GM23338 (cell line): ENCODE data around the gene ZIC2. TPM values are rescaled to one million over a fixed set of nuclear protein-coding genes. Genes with fewer than 3 reads are reported as not detected.
A peak's percentile ranks its signal among the peaks of the same experiment; 100 is the strongest.

Experiments used
- ATAC-seq: fragments of 200-7000 bp; cut with Tn5 transposase; 3 replicates; pipeline ENCODE4 v1.9.1; 2020
- DNase-seq: peaks from one replicate; pipeline ENCODE4 v3.0.0-alpha.2; 2015; ENCODE audit warnings: low spot score
- H2AFZ ChIP-seq: fragments of 200-600 bp; sonication (generic); 2 replicates; pipeline ENCODE4 v1.8.0; 2016; ENCODE audit warnings: antibody characterized with exemption, mild to moderate bottlenecking, moderate library complexity
- H3F3A ChIP-seq: fragments of 200-600 bp; sonication (generic); replicated peaks from 2 replicates; pipeline ENCODE4 v1.8.0; 2017; ENCODE audit warnings: antibody characterized with exemption, mixed run types, low read depth
- H3K27ac ChIP-seq: fragments of 200-600 bp; sonication (generic); 2 replicates; pipeline ENCODE4 v1.6.1; 2016; ENCODE audit warnings: low read depth
- H3K27me3 ChIP-seq: fragments of 200-600 bp; sonication (generic); 2 replicates; pipeline ENCODE4 v1.8.0; 2016; ENCODE audit warnings: mild to moderate bottlenecking, mixed run types, moderate library complexity; ENCODE audit not compliant: insufficient read depth
- H3K36me3 ChIP-seq: fragments of 200-600 bp; sonication (generic); 2 replicates; pipeline ENCODE4 v1.8.0; 2016; ENCODE audit warnings: mild to moderate bottlenecking; ENCODE audit not compliant: insufficient read depth
- H3K4me1 ChIP-seq: fragments of 200-600 bp; sonication (generic); 2 replicates; pipeline ENCODE4 v1.8.0; 2016; ENCODE audit warnings: mild to moderate bottlenecking, moderate library complexity; ENCODE audit not compliant: insufficient read depth
- H3K4me2 ChIP-seq: fragments of 200-600 bp; sonication (generic); 2 replicates; pipeline ENCODE4 v1.7.1; 2017; ENCODE audit warnings: mixed run types
- H3K4me3 ChIP-seq: fragments of 200-600 bp; sonication (generic); 2 replicates; pipeline ENCODE4 v1.6.1; 2016; ENCODE audit warnings: mixed run types
- H3K79me2 ChIP-seq: fragments of 200-600 bp; sonication (generic); replicated peaks from 2 replicates; pipeline ENCODE4 v1.8.0; 2017; ENCODE audit warnings: mild to moderate bottlenecking; ENCODE audit not compliant: insufficient read depth
- H3K9me2 ChIP-seq: fragments of 200-600 bp; sonication (generic); 2 replicates; pipeline ENCODE4 v1.8.0; 2017; ENCODE audit not compliant: insufficient read depth
- H4K20me1 ChIP-seq: fragments of 200-600 bp; sonication (generic); replicated peaks from 2 replicates; pipeline ENCODE4 v1.8.0; 2017; ENCODE audit warnings: mild to moderate bottlenecking; ENCODE audit not compliant: insufficient read depth
- H3K27ac Mint-ChIP-seq: 2 replicates; pipeline ENCODE4 v1.8.0; 2020; ENCODE audit warnings: inconsistent platforms, mild to moderate bottlenecking, moderate library complexity, mixed read lengths
- H3K27me3 Mint-ChIP-seq: 3 replicates; pipeline ENCODE4 v1.8.0; 2022; ENCODE audit warnings: low read depth, mild to moderate bottlenecking, moderate library complexity, mixed read lengths, inconsistent platforms; ENCODE audit not compliant: insufficient read depth, poor library complexity
- H3K36me3 Mint-ChIP-seq: 3 replicates; pipeline ENCODE4 v1.8.0; 2021; ENCODE audit warnings: low read depth, mild to moderate bottlenecking, inconsistent platforms, moderate library complexity, mixed read lengths
- H3K4me1 Mint-ChIP-seq: 3 replicates; pipeline ENCODE4 v1.8.0; 2020; ENCODE audit warnings: mild to moderate bottlenecking, inconsistent platforms, mixed read lengths
- H3K4me3 Mint-ChIP-seq: 3 replicates; pipeline ENCODE4 v1.8.0; 2021; ENCODE audit warnings: moderate library complexity, mild to moderate bottlenecking, inconsistent platforms, mixed read lengths
- H3K9me3 Mint-ChIP-seq: 3 replicates; pipeline ENCODE4 v1.8.0; 2020; ENCODE audit warnings: moderate library complexity, mild to moderate bottlenecking, inconsistent platforms, mixed read lengths
- CREB1 ChIP-seq: fragments of 250-450 bp; sonication (Bioruptor Pico); IDR thresholded peaks from 2 replicates; pipeline ENCODE4 v1.5.0; 2020; ENCODE audit warnings: low read depth, mild to moderate bottlenecking, moderate library complexity
- EZH2 ChIP-seq: fragments of 200-600 bp; sonication (generic); IDR thresholded peaks from one replicate; pipeline ENCODE4 v1.8.0; 2017; ENCODE audit warnings: antibody characterized with exemption, mild to moderate bottlenecking, low read depth; ENCODE audit not compliant: unreplicated experiment
- JUNB ChIP-seq: IDR thresholded peaks from one replicate; pipeline ENCODE4 v1.6.1; 2016; ENCODE audit warnings: antibody characterized with exemption; ENCODE audit not compliant: unreplicated experiment
- NANOG ChIP-seq: IDR thresholded peaks from 2 replicates; pipeline ENCODE4 v1.6.1; 2016; ENCODE audit warnings: antibody characterized with exemption, borderline replicate concordance
- ZNF331 ChIP-seq: fragments of 250-450 bp; sonication (Bioruptor Pico); IDR thresholded peaks from 2 replicates; pipeline ENCODE4 v1.5.0; 2020; ENCODE audit warnings: low read depth, mild to moderate bottlenecking, moderate library complexity
- polyA plus RNA-seq: library from polyadenylated mRNA; unstranded; fragments of >200 nt; fragmentation: Nextera tagmentation; extraction: Ambion mirVana; gene quantifications from 2 replicates; pipeline ENCODE4 v1.2.1, GENCODE V29; 2016
- total RNA-seq: library from RNA; depleted of rRNA; stranded (reverse); fragments of >200 nt; shearing (Covaris generic); gene quantifications from 2 replicates; pipeline ENCODE4 v1.2.3, GENCODE V29; 2014
- TF ChIP-seq, protein P1 (sequence below): fragments of 250-450 bp; sonication (Bioruptor Pico); IDR thresholded peaks from 2 replicates; pipeline ENCODE4 v1.5.0; 2020; ENCODE audit warnings: mild to moderate bottlenecking, moderate library complexity
- TF ChIP-seq, protein P2 (sequence below): IDR thresholded peaks from 2 replicates; pipeline ENCODE4 v1.6.1; 2016; ENCODE audit warnings: antibody characterized with exemption

The ZIC2 gene
- total and polyA plus RNA-seq, 2 experiments from 2014 or later: 63.2 to 87.9 TPM

DNA sequence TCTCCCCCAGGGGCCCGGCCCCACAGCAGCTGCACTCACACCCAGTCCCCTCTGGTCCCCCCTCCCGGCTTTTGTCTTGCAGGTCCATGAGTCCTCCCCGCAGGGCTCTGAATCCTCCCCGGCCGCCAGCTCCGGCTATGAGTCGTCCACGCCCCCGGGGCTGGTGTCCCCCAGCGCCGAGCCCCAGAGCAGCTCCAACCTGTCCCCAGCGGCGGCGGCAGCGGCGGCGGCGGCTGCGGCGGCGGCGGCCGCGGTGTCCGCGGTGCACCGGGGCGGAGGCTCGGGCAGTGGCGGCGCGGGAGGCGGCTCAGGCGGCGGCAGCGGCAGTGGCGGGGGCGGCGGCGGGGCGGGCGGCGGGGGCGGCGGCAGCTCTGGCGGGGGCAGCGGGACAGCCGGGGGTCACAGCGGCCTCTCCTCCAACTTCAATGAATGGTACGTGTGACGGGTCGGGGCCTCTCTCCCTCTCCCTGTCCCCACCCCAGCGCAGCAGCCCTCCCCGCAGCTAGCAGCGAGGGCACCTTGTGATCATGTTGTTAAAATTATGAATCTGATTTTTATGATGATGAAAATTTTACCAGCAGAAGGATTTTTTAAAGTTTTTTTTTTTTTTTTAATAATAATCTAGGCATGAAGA, 3.8 kb downstream of the ZIC2 start (continued):
- TF ChIP-seq ZNF331 (no peak), NANOG (no peak), JUNB (no peak), EZH2 (no peak), CREB1 (no peak)
- TF ChIP-seq, protein P1, sequence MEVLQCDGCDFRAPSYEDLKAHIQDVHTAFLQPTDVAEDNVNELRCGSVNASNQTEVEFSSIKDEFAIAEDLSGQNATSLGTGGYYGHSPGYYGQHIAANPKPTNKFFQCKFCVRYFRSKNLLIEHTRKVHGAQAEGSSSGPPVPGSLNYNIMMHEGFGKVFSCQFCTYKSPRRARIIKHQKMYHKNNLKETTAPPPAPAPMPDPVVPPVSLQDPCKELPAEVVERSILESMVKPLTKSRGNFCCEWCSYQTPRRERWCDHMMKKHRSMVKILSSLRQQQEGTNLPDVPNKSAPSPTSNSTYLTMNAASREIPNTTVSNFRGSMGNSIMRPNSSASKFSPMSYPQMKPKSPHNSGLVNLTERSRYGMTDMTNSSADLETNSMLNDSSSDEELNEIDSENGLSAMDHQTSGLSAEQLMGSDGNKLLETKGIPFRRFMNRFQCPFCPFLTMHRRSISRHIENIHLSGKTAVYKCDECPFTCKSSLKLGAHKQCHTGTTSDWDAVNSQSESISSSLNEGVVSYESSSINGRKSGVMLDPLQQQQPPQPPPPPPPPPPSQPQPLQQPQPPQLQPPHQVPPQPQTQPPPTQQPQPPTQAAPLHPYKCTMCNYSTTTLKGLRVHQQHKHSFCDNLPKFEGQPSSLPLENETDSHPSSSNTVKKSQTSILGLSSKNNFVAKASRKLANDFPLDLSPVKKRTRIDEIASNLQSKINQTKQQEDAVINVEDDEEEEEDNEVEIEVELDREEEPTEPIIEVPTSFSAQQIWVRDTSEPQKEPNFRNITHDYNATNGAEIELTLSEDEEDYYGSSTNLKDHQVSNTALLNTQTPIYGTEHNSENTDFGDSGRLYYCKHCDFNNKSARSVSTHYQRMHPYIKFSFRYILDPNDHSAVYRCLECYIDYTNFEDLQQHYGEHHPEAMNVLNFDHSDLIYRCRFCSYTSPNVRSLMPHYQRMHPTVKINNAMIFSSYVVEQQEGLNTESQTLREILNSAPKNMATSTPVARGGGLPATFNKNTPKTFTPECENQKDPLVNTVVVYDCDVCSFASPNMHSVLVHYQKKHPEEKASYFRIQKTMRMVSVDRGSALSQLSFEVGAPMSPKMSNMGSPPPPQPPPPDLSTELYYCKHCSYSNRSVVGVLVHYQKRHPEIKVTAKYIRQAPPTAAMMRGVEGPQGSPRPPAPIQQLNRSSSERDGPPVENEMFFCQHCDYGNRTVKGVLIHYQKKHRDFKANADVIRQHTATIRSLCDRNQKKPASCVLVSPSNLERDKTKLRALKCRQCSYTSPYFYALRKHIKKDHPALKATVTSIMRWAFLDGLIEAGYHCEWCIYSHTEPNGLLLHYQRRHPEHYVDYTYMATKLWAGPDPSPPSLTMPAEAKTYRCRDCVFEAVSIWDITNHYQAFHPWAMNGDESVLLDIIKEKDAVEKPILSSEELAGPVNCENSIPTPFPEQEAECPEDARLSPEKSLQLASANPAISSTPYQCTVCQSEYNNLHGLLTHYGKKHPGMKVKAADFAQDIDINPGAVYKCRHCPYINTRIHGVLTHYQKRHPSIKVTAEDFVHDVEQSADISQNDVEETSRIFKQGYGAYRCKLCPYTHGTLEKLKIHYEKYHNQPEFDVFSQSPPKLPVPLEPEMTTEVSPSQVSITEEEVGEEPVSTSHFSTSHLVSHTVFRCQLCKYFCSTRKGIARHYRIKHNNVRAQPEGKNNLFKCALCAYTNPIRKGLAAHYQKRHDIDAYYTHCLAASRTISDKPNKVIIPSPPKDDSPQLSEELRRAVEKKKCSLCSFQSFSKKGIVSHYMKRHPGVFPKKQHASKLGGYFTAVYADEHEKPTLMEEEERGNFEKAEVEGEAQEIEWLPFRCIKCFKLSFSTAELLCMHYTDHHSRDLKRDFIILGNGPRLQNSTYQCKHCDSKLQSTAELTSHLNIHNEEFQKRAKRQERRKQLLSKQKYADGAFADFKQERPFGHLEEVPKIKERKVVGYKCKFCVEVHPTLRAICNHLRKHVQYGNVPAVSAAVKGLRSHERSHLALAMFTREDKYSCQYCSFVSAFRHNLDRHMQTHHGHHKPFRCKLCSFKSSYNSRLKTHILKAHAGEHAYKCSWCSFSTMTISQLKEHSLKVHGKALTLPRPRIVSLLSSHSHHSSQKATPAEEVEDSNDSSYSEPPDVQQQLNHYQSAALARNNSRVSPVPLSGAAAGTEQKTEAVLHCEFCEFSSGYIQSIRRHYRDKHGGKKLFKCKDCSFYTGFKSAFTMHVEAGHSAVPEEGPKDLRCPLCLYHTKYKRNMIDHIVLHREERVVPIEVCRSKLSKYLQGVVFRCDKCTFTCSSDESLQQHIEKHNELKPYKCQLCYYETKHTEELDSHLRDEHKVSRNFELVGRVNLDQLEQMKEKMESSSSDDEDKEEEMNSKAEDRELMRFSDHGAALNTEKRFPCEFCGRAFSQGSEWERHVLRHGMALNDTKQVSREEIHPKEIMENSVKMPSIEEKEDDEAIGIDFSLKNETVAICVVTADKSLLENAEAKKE (CRISPR knock-in tag): no peak
- TF ChIP-seq, protein P2, sequence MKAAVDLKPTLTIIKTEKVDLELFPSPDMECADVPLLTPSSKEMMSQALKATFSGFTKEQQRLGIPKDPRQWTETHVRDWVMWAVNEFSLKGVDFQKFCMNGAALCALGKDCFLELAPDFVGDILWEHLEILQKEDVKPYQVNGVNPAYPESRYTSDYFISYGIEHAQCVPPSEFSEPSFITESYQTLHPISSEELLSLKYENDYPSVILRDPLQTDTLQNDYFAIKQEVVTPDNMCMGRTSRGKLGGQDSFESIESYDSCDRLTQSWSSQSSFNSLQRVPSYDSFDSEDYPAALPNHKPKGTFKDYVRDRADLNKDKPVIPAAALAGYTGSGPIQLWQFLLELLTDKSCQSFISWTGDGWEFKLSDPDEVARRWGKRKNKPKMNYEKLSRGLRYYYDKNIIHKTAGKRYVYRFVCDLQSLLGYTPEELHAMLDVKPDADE: no peak

DNA sequence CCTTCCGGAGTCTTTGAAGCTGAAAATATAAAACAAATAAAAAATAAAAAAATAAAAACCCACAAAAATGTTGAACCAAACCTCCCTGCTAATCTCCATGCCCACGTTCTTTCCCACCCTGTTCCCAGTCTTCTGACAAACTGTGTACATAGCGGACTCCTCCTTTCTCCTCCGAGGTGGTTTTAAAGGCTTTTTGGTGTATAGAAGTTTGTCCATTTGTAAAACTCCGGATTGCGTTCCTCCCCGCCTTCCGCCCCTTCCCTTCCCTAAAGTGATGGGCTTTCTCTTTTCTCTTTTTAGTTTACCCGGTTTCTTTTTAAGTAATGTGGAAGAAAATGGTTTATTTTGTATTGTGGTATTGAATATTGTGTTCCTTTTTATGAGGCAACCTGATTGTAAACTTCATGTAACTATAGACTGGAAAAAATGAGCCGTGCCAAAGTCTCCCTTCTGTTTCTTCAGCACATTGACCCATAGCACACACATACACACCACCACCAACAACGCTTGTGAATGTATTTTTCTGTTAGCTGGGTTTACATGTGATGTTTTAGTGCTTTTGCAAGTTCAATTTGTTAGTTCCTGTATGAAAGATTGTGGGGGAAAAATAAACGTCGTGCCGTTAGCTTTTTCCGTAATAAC, 4.4 kb downstream of the ZIC2 start:
- Histone ChIP-seq H3F3A (peaks cover 37% of the 10 kb centered on the region), H3K27me3 (peaks cover 82% of the 10 kb centered on the region), H3K4me2 (peak overlapping the region; percentile 74), H3K9me2 (no peaks in the 10 kb centered on the region), H3K4me3 (peak overlapping the region; percentile 54), H3K79me2 (peaks cover 46% of the 10 kb centered on the region), H3K36me3 (peaks cover 6% of the 10 kb centered on the region; the same call in 1 of the 2 replicates), H3K4me1 (peaks cover 31% of the 10 kb centered on the region), H3K27ac (no peak overlapping the region), H4K20me1 (peaks cover 17% of the 10 kb centered on the region), H2AFZ (no peak overlapping the region)
- H3K9me3 Mint-ChIP-seq: peaks cover 29% of the 10 kb centered on the region
- H3K36me3 Mint-ChIP-seq: peaks cover 54% of the 10 kb centered on the region
- H3K4me1 Mint-ChIP-seq: peaks cover 35% of the 10 kb centered on the region
- peak overlapping the region; percentile 97 for H3K4me3 Mint-ChIP-seq
- peak overlapping the region; percentile 39; the same call in 1 of the 2 replicates for H3K27ac Mint-ChIP-seq
- DNase-seq: no peak
- no peak for ATAC-seq
- no peak for TF ChIP-seq JUNB
- TF ChIP-seq EZH2: peak; percentile 59
- peaks cover 80% of the 10 kb centered on the region for H3K27me3 Mint-ChIP-seq
